DOHH2 (cell line): ENCODE data around the gene HOXA10.
A peak's percentile ranks its signal among the peaks of the same experiment; 100 is the strongest.

Experiments used
- CTCF ChIP-seq: fragments of 200-600 bp; sonication (generic); IDR thresholded peaks from one replicate; pipeline ENCODE4 v1.5.1; 2014; ENCODE audit warnings: antibody characterized with exemption, mild to moderate bottlenecking, low read depth, low read length; ENCODE audit not compliant: poor library complexity, severe bottlenecking
- EZH2phosphoT487 ChIP-seq: fragments of 200-600 bp; sonication (generic); IDR thresholded peaks from 2 replicates; pipeline ENCODE4 v1.6.1; 2017; ENCODE audit warnings: borderline replicate concordance, mild to moderate bottlenecking, antibody characterized with exemption, low read length, moderate library complexity, mixed read lengths

GRCh38 chr7:27196287-27196767 is 22.2 kb upstream of the HOXA10 start:
- peak; percentile 90 for TF ChIP-seq CTCF
- no peak for TF ChIP-seq EZH2phosphoT487
